H1 (cell line): ENCODE measurements around the gene TAF11L3. TPM values are rescaled to one million over a fixed set of nuclear protein-coding genes. Genes with fewer than 3 reads are reported as not detected.

Experiments
- CTCF ChIA-PET: fragments of 300-600 bp; sonication (Branson Sonifier 250); formaldehyde crosslinking; loops from one replicate; lab custom pipeline; 2021; ENCODE audit not compliant: partially characterized antibody; lab: Charles Lee
- POLR2A ChIA-PET: fragments of 300-600 bp; sonication (Branson Sonifier 250); formaldehyde crosslinking; loops from one replicate; lab custom pipeline; 2021; ENCODE audit warnings: inconsistent platforms; ENCODE audit not compliant: partially characterized antibody; lab: Charles Lee
- DNase-seq, 2 experiments: peaks; one replicate each; pipeline versions ENCODE4 v3.0.0 to v3.0.0-alpha.2; 2010 to 2022; ENCODE audit warnings: low spot score in 2 of 2, low read depth in 1 of 2, mixed read lengths in 1 of 2
- FAIRE-seq: peaks from 2 replicates; lab custom pipeline; 2011; peaks lifted over from hg19 to GRCh38; lab: Jason Lieb, UNC
- H2AFZ ChIP-seq: 2 replicates; pipeline ENCODE4 v1.8.1; 2012; ENCODE audit warnings: low read length, inconsistent platforms
- H2AK5ac ChIP-seq: 2 replicates; pipeline ENCODE4 v1.6.1; 2013; ENCODE audit warnings: low read depth, low read length
- H2BK120ac ChIP-seq: replicated peaks from 2 replicates; pipeline ENCODE3; 2013; ENCODE audit warnings: low read depth, low read length, inconsistent platforms
- H2BK12ac ChIP-seq: 2 replicates; pipeline ENCODE4 v1.6.1; 2013; ENCODE audit warnings: low read depth, low read length
- H2BK15ac ChIP-seq: 2 replicates; pipeline ENCODE4 v1.6.1; 2013; ENCODE audit warnings: low read length
- H2BK20ac ChIP-seq: 2 replicates; pipeline ENCODE4 v1.6.1; 2013; ENCODE audit warnings: low read length
- H2BK5ac ChIP-seq: 2 replicates; pipeline ENCODE4 v1.6.1; 2013; ENCODE audit warnings: low read depth, low read length
- H3K14ac ChIP-seq: 2 replicates; pipeline ENCODE4 v1.6.1; 2013; ENCODE audit warnings: inconsistent platforms; ENCODE audit not compliant: insufficient read length
- H3K18ac ChIP-seq: 2 replicates; pipeline ENCODE4 v1.6.1; 2013; ENCODE audit warnings: low read length; ENCODE audit errors: extremely low read depth
- H3K23ac ChIP-seq: 2 replicates; pipeline ENCODE4 v1.6.1; 2013; ENCODE audit warnings: inconsistent platforms; ENCODE audit not compliant: insufficient read length
- H3K23me2 ChIP-seq: 2 replicates; pipeline ENCODE4 v1.6.1; 2013; ENCODE audit warnings: low read depth, low read length
- H3K27ac ChIP-seq: 2 replicates; pipeline ENCODE4 v1.6.1; 2011; ENCODE audit warnings: low read depth, low read length, inconsistent platforms
- H3K27me3 ChIP-seq, 4 experiments: replicated peaks in 1 of 4; 1 replicate in 1 of 4; 2 replicates in 3 of 4; pipeline versions ENCODE4 v1.6.1 to v1.8.1; 2011 to 2013; ENCODE audit warnings: low read length in 3 of 4, mild to moderate bottlenecking in 3 of 4, inconsistent platforms in 2 of 4, mixed read lengths in 2 of 4, moderate library complexity in 1 of 4; ENCODE audit not compliant: control insufficient read depth in 3 of 4, insufficient read depth in 3 of 4; ENCODE audit errors: extremely low read depth in 1 of 4
- H3K36me3 ChIP-seq, 4 experiments: 2 replicates each; pipeline versions ENCODE4 v1.6.1 to v1.8.1; 2011 to 2013; ENCODE audit warnings: mild to moderate bottlenecking in 4 of 4, low read length in 3 of 4, moderate library complexity in 2 of 4, control low read depth in 1 of 4, inconsistent platforms in 1 of 4; ENCODE audit not compliant: insufficient read depth in 4 of 4, control insufficient read depth in 2 of 4
- H3K4ac ChIP-seq: replicated peaks from 2 replicates; pipeline ENCODE3; 2013; ENCODE audit warnings: low read length, low read depth, mixed read lengths, inconsistent platforms; ENCODE audit not compliant: insufficient read length
- H3K4me1 ChIP-seq, 4 experiments: replicated peaks in 1 of 4; 1 replicate in 1 of 4; 2 replicates in 3 of 4; pipeline versions ENCODE4 v1.6.1 to v1.8.1; 2011 to 2013; ENCODE audit warnings: low read length in 3 of 4, inconsistent platforms in 2 of 4, mixed read lengths in 1 of 4; ENCODE audit not compliant: insufficient read depth in 4 of 4, control insufficient read depth in 3 of 4
- H3K4me2 ChIP-seq, 2 experiments: 2 replicates each; pipeline versions ENCODE4 v1.6.1 to v1.8.1; 2011 to 2013; ENCODE audit warnings: low read depth in 2 of 2, low read length in 2 of 2, control low read depth in 1 of 2, inconsistent platforms in 1 of 2, mild to moderate bottlenecking in 1 of 2; ENCODE audit not compliant: insufficient read depth in 1 of 2
- H3K4me3 ChIP-seq, 4 experiments: fragments of 200-600, 300-600 bp in 1 of 4; sonication (generic), shearing (Covaris generic), sonication (Bioruptor Twin) in 1 of 4; 2 replicates each; pipeline versions ENCODE4 v1.5.1 to v1.8.1; 2011 to 2016; ENCODE audit warnings: low read length in 4 of 4, low read depth in 3 of 4, control low read depth in 2 of 4, inconsistent platforms in 2 of 4, mild to moderate bottlenecking in 2 of 4, mixed read lengths in 1 of 4, moderate library complexity in 1 of 4; ENCODE audit not compliant: insufficient read depth in 2 of 4; ENCODE audit errors: extremely low read depth in 1 of 4
- H3K56ac ChIP-seq: replicated peaks from 2 replicates; pipeline ENCODE3; 2013; ENCODE audit warnings: low read depth, mild to moderate bottlenecking, mixed read lengths, low read length, inconsistent platforms; ENCODE audit not compliant: insufficient read length
- H3K79me1 ChIP-seq: 2 replicates; pipeline ENCODE4 v1.6.1; 2013; ENCODE audit warnings: low read depth, low read length, control low read depth
- H3K79me2 ChIP-seq, 2 experiments: 2 replicates each; pipeline versions ENCODE4 v1.6.1 to v1.8.1; 2012 to 2013; ENCODE audit warnings: low read length in 2 of 2, mild to moderate bottlenecking in 2 of 2, inconsistent platforms in 1 of 2; ENCODE audit not compliant: insufficient read depth in 2 of 2, control insufficient read depth in 1 of 2
- H3K9ac ChIP-seq, 4 experiments: replicated peaks in 1 of 4; 1 replicate in 1 of 4; 2 replicates in 3 of 4; pipeline versions ENCODE4 v1.6.1 to v1.8.1; 2011 to 2013; ENCODE audit warnings: low read depth in 3 of 4, low read length in 3 of 4, control low read depth in 2 of 4, mild to moderate bottlenecking in 2 of 4, moderate library complexity in 2 of 4, inconsistent platforms in 1 of 4; ENCODE audit errors: extremely low read depth in 1 of 4
- H3K9me3 ChIP-seq, 2 experiments: 2 replicates each; pipeline versions ENCODE4 v1.6.1 to v1.8.1; 2012 to 2013; ENCODE audit warnings: mild to moderate bottlenecking in 2 of 2, moderate library complexity in 2 of 2, control low read depth in 1 of 2, inconsistent platforms in 1 of 2, low read depth in 1 of 2, low read length in 1 of 2, mixed read lengths in 1 of 2; ENCODE audit not compliant: insufficient read depth in 2 of 2
- H4K20me1 ChIP-seq, 2 experiments: replicated peaks in 1 of 2; 2 replicates each; pipeline versions ENCODE3 to v1.8.1; 2011 to 2013; ENCODE audit warnings: inconsistent platforms in 2 of 2, low read length in 2 of 2, mild to moderate bottlenecking in 1 of 2; ENCODE audit not compliant: insufficient read depth in 2 of 2, control insufficient read depth in 1 of 2
- H4K5ac ChIP-seq: 2 replicates; pipeline ENCODE4 v1.6.1; 2013; ENCODE audit warnings: low read length, low read depth, mixed read lengths, inconsistent platforms; ENCODE audit not compliant: insufficient read length
- H4K8ac ChIP-seq: 2 replicates; pipeline ENCODE4 v1.8.0; 2013; ENCODE audit warnings: mild to moderate bottlenecking, moderate library complexity, low read length, inconsistent platforms; ENCODE audit not compliant: insufficient read depth; ENCODE audit errors: extremely low read depth
- H4K91ac ChIP-seq: replicated peaks from 2 replicates; pipeline ENCODE3; 2013; ENCODE audit warnings: low read length, mixed read lengths, inconsistent platforms; ENCODE audit not compliant: insufficient read length
- ASH2L ChIP-seq: fragments of 200-600, 300-600 bp; sonication (generic); IDR thresholded peaks from one replicate; pipeline ENCODE4 v1.7.1; 2017; ENCODE audit warnings: low read length
- CEBPB ChIP-seq: IDR thresholded peaks from 2 replicates; pipeline ENCODE4 v1.6.1; 2012; ENCODE audit warnings: low read depth, low read length
- JUND ChIP-seq: IDR thresholded peaks from 2 replicates; pipeline ENCODE4 v1.6.1; 2011; ENCODE audit warnings: mild to moderate bottlenecking, improper control_type of control experiment, low read length
- NANOG ChIP-seq: IDR thresholded peaks from 2 replicates; pipeline ENCODE4 v1.6.1; 2011; ENCODE audit warnings: low read length, low read depth, mild to moderate bottlenecking, inconsistent platforms; ENCODE audit not compliant: insufficient read depth, poor library complexity, severe bottlenecking
- RFX5 ChIP-seq: IDR thresholded peaks from 2 replicates; pipeline ENCODE4 v1.6.1; 2011; ENCODE audit warnings: low read depth, low read length, improper control_type of control experiment, borderline replicate concordance
- RXRA ChIP-seq: IDR thresholded peaks from 2 replicates; pipeline ENCODE4 v1.6.1; 2011; ENCODE audit warnings: low read depth, mild to moderate bottlenecking, low read length, moderate library complexity; ENCODE audit not compliant: insufficient read depth
- TAF7 ChIP-seq: optimal IDR thresholded peaks from 2 replicates; pipeline ENCODE3; 2011; ENCODE audit warnings: low read depth, mild to moderate bottlenecking, inconsistent platforms, low read length, moderate library complexity, borderline replicate concordance
- TEAD4 ChIP-seq: IDR thresholded peaks from 2 replicates; pipeline ENCODE4 v1.6.1; 2012; ENCODE audit warnings: low read depth, low read length, inconsistent platforms, mixed read lengths
- ZNF274 ChIP-seq: IDR thresholded peaks from 2 replicates; pipeline ENCODE4 v1.7.0; 2012; ENCODE audit warnings: low read length, borderline replicate concordance; ENCODE audit errors: extremely low read depth
- whole genome bisulfite sequencing, 2 experiments: shearing (Covaris generic) in 1 of 2; methylation state at CpG; one replicate each; pipeline versions ENCODE4 v1.1.6 to v1.1.7; 2013 to 2015; ENCODE audit warnings: low lambda C conversion rate in 2 of 2, mixed read lengths in 2 of 2, inconsistent platforms in 1 of 2, low coverage in 1 of 2, missing lambda C conversion rate in 1 of 2; ENCODE audit not compliant: insufficient replicate concordance in 2 of 2, insufficient coverage in 1 of 2, insufficient read length in 1 of 2; ENCODE audit errors: extremely low coverage in 1 of 2, missing lambda C conversion rate in 1 of 2; 5-methylcytosine and 5-hydroxymethylcytosine counted together
- polyA plus RNA-seq, 7 experiments: library from polyadenylated mRNA; depleted of rRNA in 3 of 7; stranded (reverse) in 5 of 7; unstranded in 2 of 7; fragments of >200 nt in 5 of 7; fragments of 200-250 nt in 2 of 7; gene quantifications; 1 replicate in 5 of 7; 2 replicates in 1 of 7; 4 replicates in 1 of 7; pipeline versions ENCODE4 v1.2.1 to v1.2.3, GENCODE V29; 2011 to 2013; ENCODE audit warnings: missing spikeins in 2 of 7, mixed read lengths in 2 of 7
- total RNA-seq: library from RNA; stranded (reverse); fragmentation: NEBNext Ultra II Directional; extraction: Animal tissue kit (Norgen Biotek cat#: 25700); gene quantifications from 2 replicates; pipeline ENCODE4 v1.2.1, GENCODE V29; 2021

TAF11L3 gene
- total and polyA plus RNA-seq, 2 of the 8 experiments (the other 6 are each of a cell fraction or from before 2014, with no cell fraction given) = not detected

DNA sequence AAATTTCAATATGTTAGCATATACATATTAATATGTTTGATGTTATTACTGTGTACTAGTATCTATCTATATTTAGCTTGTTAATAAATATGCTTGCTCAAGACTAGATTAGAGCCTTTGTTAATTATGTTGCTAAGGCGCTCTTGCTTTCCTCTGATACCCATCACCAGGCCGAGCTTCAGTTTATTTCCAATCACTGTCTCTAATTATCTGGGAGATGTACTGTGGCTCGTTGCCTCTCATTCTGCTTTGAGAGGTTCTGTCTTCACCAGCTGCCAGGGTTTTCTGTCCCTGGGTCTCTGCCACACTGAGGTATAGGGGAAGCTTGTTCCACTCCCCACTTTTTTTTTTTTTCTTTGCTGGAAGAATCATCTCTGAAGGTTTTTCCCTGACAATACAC, 41.1 kb upstream of the TAF11L3 start:
- Histone ChIP-seq H3K23me2 (no peaks in the 10 kb centered on the region), H3K36me3 (no peaks in the 10 kb centered on the region), H3K56ac (no peak overlapping the region), H3K4me3 (no peak overlapping the region), H2AFZ (no peak overlapping the region), H2BK20ac (no peak overlapping the region), H4K20me1 (no peaks in the 10 kb centered on the region), H3K18ac (no peak overlapping the region), H3K9ac (no peak overlapping the region), H2BK15ac (no peak overlapping the region), H2BK120ac (no peak overlapping the region), H3K27me3 (no peaks in the 10 kb centered on the region), H3K9me3 (no peaks in the 10 kb centered on the region), H3K14ac (no peak overlapping the region), H3K79me2 (no peaks in the 10 kb centered on the region), H3K79me1 (no peaks in the 10 kb centered on the region), H3K27ac (no peak overlapping the region), H4K5ac (no peak overlapping the region), H2BK12ac (no peak overlapping the region), H2BK5ac (no peak overlapping the region), H4K8ac (no peak overlapping the region), H3K23ac (no peak overlapping the region), H4K91ac (no peak overlapping the region), H2AK5ac (no peak overlapping the region), H3K4me2 (no peak overlapping the region), H3K4ac (no peak overlapping the region), H3K4me1 (no peaks in the 10 kb centered on the region)
- TF ChIP-seq NANOG = no peak
- TF ChIP-seq TAF7 = no peak
- no peak for TF ChIP-seq CEBPB
- no peak for TF ChIP-seq RXRA
- no peak for TF ChIP-seq ASH2L
- no peak for TF ChIP-seq RFX5
- no peak for TF ChIP-seq TEAD4
- TF ChIP-seq JUND = no peak
- no peak for TF ChIP-seq ZNF274
- POLR2A ChIA-PET = no interaction called here
- no peak for FAIRE-seq
- 90% methylated on average over 3 of the region's 3 CpGs; no CpG with 5 or more reads in 1 of the 2 experiments for WGBS, 2 experiments
- CTCF ChIA-PET = interaction anchor here (3.2 kb wide), 1 partner anchor 11 kb away, joined by 8 read pairs; no protein-coding TSS in a partner anchor
- DNase-seq = no peak
